SJSA1 (cell line): ENCODE data around the gene WDR62. TPM values are rescaled to one million over a fixed set of nuclear protein-coding genes. Genes with fewer than 3 reads are reported as not detected.

ENCODE experiments used
- DNase-seq, 2 experiments: peaks; one replicate each; pipeline ENCODE4 v3.0.0-alpha.2; 2015 to 2020; ENCODE audit warnings: low spot score in 2 of 2, low read depth in 1 of 2
- H3K27ac ChIP-seq: fragments of 250-450 bp; sonication (Bioruptor Pico); 2 replicates; pipeline ENCODE4 v1.5.1; 2020; ENCODE audit warnings: mild to moderate bottlenecking, moderate library complexity
- H3K27me3 ChIP-seq: fragments of 250-450 bp; sonication (Bioruptor Pico); replicated peaks from 2 replicates; pipeline ENCODE4 v1.5.1; 2020; ENCODE audit warnings: mild to moderate bottlenecking, moderate library complexity
- H3K36me3 ChIP-seq: fragments of 250-450 bp; sonication (Bioruptor Pico); 2 replicates; pipeline ENCODE4 v1.5.1; 2020; ENCODE audit warnings: mild to moderate bottlenecking
- H3K4me1 ChIP-seq: fragments of 250-450 bp; sonication (Bioruptor Pico); replicated peaks from 2 replicates; pipeline ENCODE4 v1.6.1; 2021; ENCODE audit warnings: mild to moderate bottlenecking
- H3K4me3 ChIP-seq: fragments of 250-450 bp; sonication (Bioruptor Pico); 2 replicates; pipeline ENCODE4 v1.5.1; 2020; ENCODE audit warnings: mild to moderate bottlenecking
- H3K9me3 ChIP-seq: fragments of 250-450 bp; sonication (Bioruptor Pico); replicated peaks from 2 replicates; pipeline ENCODE4 v1.5.1; 2020; ENCODE audit warnings: mild to moderate bottlenecking
- total RNA-seq: library from RNA; depleted of rRNA; stranded (reverse); fragments of >200 nt; shearing (Covaris generic); gene quantifications from 2 replicates; pipeline ENCODE4 v1.2.3, GENCODE V29; 2014

WDR62 gene
- total RNA-seq, 1 experiment from 2014 or later: 23.3 TPM

DNA sequence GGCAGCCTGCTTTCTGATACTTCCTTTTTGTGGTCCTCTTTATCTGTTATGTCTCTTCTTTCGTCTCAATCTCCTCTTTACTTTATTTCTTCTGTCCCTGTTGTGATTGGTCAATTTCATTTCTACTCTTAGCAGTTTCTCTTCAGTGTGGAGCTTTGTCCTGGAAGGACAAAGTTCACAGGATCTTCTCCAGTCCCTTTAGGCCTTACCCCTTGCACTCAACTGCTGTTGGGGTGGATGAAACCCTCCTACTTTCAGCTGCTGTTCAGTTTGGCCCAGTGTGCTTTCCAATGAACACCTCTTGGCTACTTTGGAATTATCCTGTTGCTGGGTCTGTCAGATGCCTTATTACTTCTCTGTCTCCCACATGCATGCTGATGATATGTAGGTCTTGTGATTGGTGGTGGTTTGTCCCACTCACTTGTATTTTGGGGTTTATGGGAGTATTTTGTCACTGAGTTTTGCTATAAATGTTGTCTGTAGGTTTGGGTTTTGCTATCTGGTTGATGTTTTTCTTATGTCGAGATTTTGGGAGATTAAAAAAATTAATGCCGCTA is 24.8 kb downstream of the WDR62 start:
- Histone ChIP-seq H3K4me3 (no peak overlapping the region), H3K36me3 (peaks cover 88% of the 10 kb centered on the region), H3K27me3 (no peaks in the 10 kb centered on the region), H3K27ac (no peak overlapping the region), H3K4me1 (no peaks in the 10 kb centered on the region), H3K9me3 (no peaks in the 10 kb centered on the region)
- no peak for DNase-seq

DNA sequence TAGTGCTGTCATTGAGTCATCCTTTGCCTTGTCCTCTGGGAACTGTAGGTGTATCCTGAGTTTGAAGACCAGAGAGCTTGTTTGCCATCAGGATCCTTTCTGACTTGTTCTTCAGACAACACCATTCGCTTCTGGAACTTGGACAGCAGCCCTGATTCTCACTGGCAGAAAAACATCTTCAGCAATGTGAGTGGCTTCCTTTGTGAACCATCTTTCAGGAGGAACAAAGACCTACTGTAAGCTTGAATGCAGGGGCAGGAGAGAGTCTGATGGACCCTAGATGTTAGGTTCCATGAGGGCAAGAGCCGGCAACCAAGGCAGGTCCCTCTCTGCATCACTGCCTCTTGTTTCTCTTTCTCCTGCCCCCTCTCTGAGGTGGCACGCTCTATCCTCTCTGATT is 26.7 kb downstream of the WDR62 start:
- no peaks in the 10 kb centered on the region for H3K4me1 ChIP-seq
- DNase-seq: no peak
- no peaks in the 10 kb centered on the region for H3K9me3 ChIP-seq
- H3K36me3 ChIP-seq: peaks cover 86% of the 10 kb centered on the region
- H3K4me3 ChIP-seq: no peak overlapping the region
- H3K27me3 ChIP-seq: no peaks in the 10 kb centered on the region
- H3K27ac ChIP-seq: no peak overlapping the region

DNA sequence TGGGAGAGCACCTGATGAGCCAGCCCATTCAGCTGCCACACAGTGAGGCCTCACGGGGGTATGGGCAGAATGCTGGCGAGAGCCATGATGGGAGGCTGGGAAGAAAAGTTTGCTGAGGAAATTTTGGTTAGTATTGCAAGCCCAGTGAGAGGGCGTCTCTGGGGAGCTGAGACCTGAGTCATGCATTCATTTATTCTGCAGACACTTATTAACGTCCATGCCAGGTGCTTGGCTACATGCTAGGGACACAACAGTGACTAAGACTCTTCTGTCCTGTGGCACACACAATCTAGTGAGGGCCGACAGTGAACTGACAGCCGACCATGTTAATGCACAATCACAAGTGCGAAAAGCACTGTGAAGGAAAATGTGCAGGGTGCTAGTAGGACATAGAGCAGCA is 27.2 kb downstream of the WDR62 start:
- no peak for DNase-seq
- Histone ChIP-seq H3K27ac (no peak overlapping the region), H3K27me3 (no peaks in the 10 kb centered on the region), H3K4me1 (no peaks in the 10 kb centered on the region), H3K36me3 (peaks cover 89% of the 10 kb centered on the region), H3K9me3 (no peaks in the 10 kb centered on the region), H3K4me3 (no peak overlapping the region)

DNA sequence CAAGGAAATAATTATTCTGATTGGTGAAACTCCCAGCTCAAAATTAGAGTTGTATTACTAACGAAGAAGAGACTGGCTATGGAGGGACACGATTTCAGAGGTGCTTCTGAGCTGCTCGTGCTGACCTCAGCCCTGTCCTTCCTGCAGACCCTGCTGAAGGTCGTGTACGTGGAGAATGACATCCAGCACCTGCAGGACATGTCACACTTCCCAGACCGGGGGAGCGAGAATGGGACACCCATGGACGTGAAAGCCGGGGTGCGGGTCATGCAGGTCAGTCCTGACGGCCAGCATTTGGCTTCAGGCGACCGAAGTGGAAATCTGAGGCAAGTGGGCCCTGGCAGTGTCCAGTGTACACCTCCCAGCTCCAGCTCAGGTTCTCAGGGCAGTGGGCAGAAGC is 28.2 kb downstream of the WDR62 start:
- Histone ChIP-seq H3K36me3 (peaks cover 88% of the 10 kb centered on the region), H3K4me3 (no peak overlapping the region), H3K27me3 (no peaks in the 10 kb centered on the region), H3K4me1 (no peaks in the 10 kb centered on the region), H3K27ac (no peak overlapping the region), H3K9me3 (no peaks in the 10 kb centered on the region)
- no peak for DNase-seq

DNA sequence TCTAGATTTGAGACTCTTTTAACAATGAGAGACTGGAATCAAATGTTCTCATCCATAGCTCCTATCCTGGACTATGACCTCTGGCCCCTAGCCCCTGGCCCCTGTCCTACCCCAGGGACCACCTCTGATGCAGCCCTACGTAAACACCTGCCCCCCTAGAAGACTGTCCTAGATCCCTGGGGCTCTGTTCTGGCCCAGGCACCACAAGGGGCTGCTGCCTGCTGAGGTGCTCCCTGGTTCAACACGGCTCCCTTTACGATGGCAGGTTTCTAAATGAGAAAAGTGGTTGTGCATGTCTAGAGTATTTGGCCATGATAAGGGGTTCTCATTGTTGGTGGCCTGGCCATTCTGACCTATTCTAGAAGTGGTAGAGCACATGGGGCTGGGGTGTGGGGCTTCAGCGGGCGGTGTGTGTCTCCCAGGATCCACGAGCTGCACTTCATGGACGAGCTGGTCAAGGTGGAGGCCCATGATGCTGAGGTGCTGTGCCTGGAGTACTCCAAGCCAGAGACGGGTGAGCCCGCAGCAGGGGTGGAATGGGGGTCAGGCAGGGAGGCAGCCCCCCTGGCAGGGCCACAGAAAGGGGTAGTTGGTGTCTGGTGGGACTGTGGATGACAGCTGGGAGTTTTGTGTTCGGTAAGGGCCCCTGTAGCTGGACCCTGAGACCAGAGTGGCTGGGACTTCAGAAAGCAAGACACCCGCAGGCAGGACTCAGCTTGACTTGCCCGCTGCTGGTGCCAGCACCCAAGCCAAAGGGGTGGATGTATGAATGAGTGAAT is 29.7 kb downstream of the WDR62 start:
- DNase-seq: no peak
- Histone ChIP-seq H3K27ac (no peak overlapping the region), H3K9me3 (no peaks in the 10 kb centered on the region), H3K36me3 (peaks cover 90% of the 10 kb centered on the region), H3K4me1 (no peaks in the 10 kb centered on the region), H3K27me3 (no peaks in the 10 kb centered on the region), H3K4me3 (no peak overlapping the region)

DNA sequence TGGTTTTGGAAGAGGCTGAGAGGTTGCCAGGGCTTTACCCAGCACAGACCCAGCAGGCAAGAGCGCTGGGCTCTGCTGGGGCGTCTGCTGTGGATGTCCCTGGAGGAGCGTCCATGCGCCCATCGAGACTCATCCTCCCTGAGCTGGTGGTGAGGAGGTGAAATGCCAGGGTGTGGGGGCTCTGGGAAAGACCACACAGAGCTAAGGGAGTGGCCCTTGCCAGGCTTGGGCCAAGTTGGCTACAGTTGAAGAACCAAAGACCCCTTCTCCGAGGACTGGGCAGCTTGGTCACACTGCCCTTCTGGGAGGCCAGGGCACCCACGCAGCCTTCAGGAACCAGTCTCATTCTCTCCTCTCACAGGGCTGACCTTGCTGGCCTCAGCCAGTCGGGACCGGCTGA is 31.6 kb downstream of the WDR62 start:
- H3K36me3 ChIP-seq: peaks cover 92% of the 10 kb centered on the region
- H3K27ac ChIP-seq: no peak overlapping the region
- H3K27me3 ChIP-seq: no peaks in the 10 kb centered on the region
- DNase-seq: no peak
- no peaks in the 10 kb centered on the region for H3K9me3 ChIP-seq
- H3K4me3 ChIP-seq: no peak overlapping the region
- no peaks in the 10 kb centered on the region for H3K4me1 ChIP-seq

DNA sequence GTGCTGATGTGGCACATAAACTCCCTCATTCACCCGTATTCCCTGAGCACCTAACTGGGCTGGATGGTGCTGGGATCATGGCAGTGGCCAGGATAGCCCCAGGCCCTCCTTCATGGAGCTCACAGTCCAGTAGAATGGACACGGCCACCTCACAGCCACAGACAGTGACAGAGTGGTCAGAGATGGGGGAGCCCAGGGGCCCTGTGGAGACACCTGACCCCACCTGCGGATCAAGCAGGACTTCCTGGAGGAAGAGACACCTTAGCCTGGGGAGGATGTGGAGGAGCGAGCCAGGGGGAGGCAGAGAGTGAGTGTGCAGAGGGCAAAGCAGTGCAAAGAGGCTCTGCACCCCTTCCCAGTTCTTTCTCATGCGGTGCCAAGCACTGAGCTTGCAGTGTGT is 35.1 kb downstream of the WDR62 start:
- Histone ChIP-seq H3K27me3 (no peaks in the 10 kb centered on the region), H3K9me3 (no peaks in the 10 kb centered on the region), H3K27ac (no peak overlapping the region), H3K4me1 (no peaks in the 10 kb centered on the region), H3K4me3 (no peak overlapping the region), H3K36me3 (peaks cover 83% of the 10 kb centered on the region)
- no peak for DNase-seq

DNA sequence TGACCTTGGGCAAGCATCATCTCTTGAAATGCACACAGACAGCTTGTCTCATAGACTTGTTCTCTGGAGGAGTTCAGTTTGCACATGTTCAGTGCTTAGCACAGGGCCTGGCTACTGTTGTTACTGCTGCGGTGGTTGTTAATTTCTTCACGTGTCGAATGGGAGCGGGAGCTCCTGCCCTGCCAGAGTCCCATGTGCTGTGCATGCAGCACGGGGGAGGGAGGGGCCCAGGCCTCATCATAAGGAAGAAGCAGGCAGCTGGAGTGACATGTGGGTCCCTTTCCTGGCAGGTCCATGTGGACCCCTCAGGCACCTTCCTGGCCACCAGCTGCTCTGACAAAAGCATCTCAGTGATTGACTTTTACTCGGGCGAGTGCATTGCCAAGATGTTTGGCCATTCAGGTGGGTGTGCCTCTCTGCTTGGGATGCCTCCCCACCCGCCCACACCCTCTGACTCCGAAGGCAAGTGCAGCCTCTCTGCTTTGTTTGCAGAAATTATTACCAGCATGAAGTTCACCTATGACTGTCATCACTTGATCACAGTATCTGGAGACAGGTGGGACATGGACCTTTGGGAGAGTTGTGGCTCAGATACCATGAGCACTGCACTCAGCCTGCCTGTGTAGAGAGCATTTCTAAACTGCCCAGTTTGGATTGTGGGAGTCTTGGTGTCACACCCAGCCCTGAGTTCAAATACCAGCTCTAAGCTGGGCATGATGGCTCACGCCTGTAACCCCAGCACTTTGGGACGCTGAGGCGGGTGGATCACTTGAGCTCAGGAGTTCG is 36.4 kb downstream of the WDR62 start:
- Histone ChIP-seq H3K4me1 (no peaks in the 10 kb centered on the region), H3K27me3 (no peaks in the 10 kb centered on the region), H3K4me3 (no peak overlapping the region), H3K9me3 (no peaks in the 10 kb centered on the region), H3K36me3 (peaks cover 85% of the 10 kb centered on the region), H3K27ac (no peak overlapping the region)
- no peak for DNase-seq

DNA sequence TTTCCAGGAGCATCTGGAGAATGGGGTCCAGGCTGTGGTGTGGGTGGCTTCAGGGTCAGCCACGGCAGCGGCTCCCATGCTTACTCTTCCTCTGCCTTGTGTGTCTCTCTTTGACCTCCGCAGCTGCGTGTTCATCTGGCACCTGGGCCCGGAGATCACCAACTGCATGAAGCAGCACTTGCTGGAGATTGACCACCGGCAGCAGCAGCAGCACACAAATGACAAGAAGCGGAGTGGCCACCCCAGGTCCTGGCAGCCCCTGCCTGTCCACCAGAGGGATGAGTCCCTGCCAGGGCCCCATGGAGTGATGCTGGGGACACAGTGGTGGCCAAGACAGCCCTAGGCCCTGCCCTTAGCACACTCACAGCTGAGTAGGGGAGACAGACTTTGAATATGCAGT is 37.9 kb downstream of the WDR62 start:
- Histone ChIP-seq H3K9me3 (no peaks in the 10 kb centered on the region), H3K36me3 (peaks cover 85% of the 10 kb centered on the region), H3K27me3 (no peaks in the 10 kb centered on the region), H3K27ac (no peak overlapping the region), H3K4me3 (no peak overlapping the region), H3K4me1 (no peaks in the 10 kb centered on the region)
- no peak for DNase-seq

DNA sequence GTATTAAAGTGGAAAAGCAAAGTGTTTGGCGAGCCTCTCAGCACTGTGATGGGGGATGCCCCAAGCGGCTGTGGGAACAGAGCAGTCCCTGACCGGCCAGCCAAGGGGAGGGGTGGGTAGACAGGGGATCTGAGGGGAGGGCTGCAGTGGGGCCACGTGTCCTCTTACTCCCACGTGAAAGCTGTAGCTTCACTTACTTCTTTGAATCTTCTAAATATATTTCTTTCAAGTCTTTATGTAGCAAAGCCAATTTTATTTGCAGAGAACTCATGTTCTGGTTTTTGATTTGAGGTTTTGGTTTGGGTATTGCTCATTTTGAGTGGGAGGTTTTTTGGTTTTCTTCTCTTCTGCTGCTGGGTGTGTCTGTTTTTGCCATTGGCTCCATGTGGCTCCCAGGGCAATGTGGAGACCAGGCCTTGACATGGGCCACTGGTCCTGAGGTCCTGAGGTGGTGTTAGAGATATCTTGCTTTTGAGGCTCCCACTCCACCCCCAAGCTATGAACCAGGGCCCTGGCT is 38.5 kb downstream of the WDR62 start:
- no peaks in the 10 kb centered on the region for H3K27me3 ChIP-seq
- no peaks in the 10 kb centered on the region for H3K4me1 ChIP-seq
- no peak overlapping the region for H3K27ac ChIP-seq
- H3K36me3 ChIP-seq: peaks cover 82% of the 10 kb centered on the region
- no peak for DNase-seq
- no peaks in the 10 kb centered on the region for H3K9me3 ChIP-seq
- H3K4me3 ChIP-seq: no peak overlapping the region

DNA sequence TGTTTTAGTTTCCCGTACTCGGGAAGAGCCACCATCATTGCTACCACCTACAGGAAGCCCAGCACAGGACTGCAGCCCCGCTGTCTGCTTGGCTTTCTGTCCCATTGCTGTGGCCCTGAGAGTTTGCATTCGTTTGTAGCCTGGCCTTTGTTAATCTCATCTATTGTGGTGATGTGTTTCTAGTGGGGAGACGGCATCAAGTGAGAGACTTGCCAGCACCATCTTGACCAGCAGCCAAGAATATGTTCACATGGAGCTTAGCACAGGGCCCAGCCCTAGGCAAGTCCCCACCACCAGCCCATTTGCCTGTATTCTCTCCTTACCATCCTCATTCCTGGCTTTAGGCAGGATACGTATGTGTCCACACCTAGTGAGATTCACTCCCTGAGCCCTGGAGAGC is 39.0 kb downstream of the WDR62 start:
- Histone ChIP-seq H3K9me3 (no peaks in the 10 kb centered on the region), H3K27ac (no peak overlapping the region), H3K27me3 (no peaks in the 10 kb centered on the region), H3K4me3 (no peak overlapping the region), H3K4me1 (no peaks in the 10 kb centered on the region), H3K36me3 (peaks cover 82% of the 10 kb centered on the region)
- no peak for DNase-seq

DNA sequence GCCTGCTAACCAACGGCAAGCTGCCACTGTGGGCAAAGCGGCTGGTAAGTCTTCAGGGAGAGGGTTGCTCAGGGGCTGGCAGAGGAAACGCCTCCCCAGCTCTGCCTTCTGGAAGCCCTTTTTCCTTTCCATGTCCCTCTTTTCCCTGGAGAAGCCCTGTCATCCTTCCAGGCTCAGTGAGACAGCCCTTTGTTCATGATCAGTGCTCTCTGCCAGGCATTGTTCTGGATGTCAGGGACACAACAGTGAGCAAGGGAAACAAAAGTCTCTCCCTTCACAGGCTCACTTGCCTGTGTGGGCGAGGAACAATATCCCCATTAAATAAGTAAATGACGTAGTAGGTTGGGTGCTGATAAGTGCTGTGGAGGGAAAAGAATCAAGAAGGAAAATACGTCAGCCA is 42.3 kb downstream of the WDR62 start:
- H3K27ac ChIP-seq: no peak overlapping the region
- no peaks in the 10 kb centered on the region for H3K9me3 ChIP-seq
- no peaks in the 10 kb centered on the region for H3K27me3 ChIP-seq
- no peak overlapping the region for H3K4me3 ChIP-seq
- DNase-seq: no peak
- H3K4me1 ChIP-seq: no peaks in the 10 kb centered on the region
- H3K36me3 ChIP-seq: peaks cover 86% of the 10 kb centered on the region

DNA sequence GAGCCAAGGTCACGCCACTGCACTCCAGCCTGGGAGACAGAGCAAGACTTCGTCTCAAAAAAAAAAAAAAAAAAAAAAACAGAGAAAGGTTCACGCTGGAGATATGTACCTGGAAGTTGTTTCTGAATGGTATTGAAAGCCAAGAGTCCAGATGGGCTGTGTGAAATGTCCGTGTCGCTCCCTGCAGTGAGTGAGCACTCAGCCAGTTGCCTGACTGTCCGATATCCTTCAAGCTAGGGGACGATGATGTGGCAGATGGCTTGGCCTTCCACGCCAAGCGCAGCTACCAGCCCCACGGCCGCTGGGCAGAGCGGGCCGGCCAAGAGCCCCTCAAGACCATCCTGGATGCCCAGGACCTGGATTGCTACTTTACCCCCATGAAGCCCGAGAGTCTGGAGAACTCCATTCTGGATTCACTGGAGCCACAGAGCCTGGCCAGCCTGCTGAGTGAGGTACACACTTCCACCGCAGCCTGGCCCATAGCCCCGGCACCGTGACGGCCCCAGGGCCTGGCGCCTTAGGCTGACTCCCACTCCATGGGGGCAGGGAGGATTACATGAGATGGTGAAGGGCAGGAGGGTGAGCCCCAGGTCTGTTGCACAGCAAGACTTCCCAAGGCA is 44.6 kb downstream of the WDR62 start:
- no peak for DNase-seq
- no peaks in the 10 kb centered on the region for H3K9me3 ChIP-seq
- H3K27me3 ChIP-seq: no peaks in the 10 kb centered on the region
- no peak overlapping the region for H3K4me3 ChIP-seq
- H3K27ac ChIP-seq: no peak overlapping the region
- peaks cover 88% of the 10 kb centered on the region for H3K36me3 ChIP-seq
- no peaks in the 10 kb centered on the region for H3K4me1 ChIP-seq

DNA sequence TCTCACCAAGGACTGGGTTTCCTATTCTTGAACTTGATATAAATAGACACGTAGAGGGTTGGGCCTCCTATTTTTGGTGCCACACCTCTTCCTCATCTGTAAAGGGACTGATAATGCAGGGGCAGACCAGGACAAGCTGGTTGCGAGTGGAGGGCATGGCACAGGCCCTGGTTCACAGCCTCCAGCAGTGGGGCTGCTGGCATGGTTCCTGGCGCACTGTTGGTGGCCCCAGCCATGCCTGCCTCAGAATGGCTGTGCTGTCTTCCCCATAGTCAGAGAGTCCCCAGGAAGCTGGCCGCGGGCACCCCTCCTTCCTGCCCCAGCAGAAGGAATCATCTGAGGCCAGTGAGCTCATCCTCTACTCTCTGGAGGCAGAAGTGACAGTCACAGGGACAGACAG is 45.8 kb downstream of the WDR62 start:
- Histone ChIP-seq H3K4me1 (no peaks in the 10 kb centered on the region), H3K9me3 (no peaks in the 10 kb centered on the region), H3K27me3 (no peaks in the 10 kb centered on the region), H3K36me3 (peaks cover 91% of the 10 kb centered on the region), H3K27ac (no peak overlapping the region), H3K4me3 (no peak overlapping the region)
- DNase-seq: no peak
